HFF-Myc (cell line): Measurements from ENCODE around the gene ZNF524.
A peak's percentile ranks its signal among the peaks of the same experiment; 100 is the strongest.

ENCODE experiments used
- DNase-seq: peaks from one replicate; pipeline ENCODE4 v3.0.0-alpha.2; 2011; ENCODE audit warnings: low read depth; ENCODE audit errors: extremely low read depth
- H3K4me3 ChIP-seq: replicated peaks from 2 replicates; pipeline ENCODE4 v1.5.1; 2011; ENCODE audit warnings: low read depth, mild to moderate bottlenecking, control low read depth, low read length
- CTCF ChIP-seq: IDR thresholded peaks from 2 replicates; pipeline ENCODE4 v1.5.1; 2012; ENCODE audit warnings: mild to moderate bottlenecking, low read depth, low read length, control low read depth; ENCODE audit errors: missing control alignments

ZNF524 gene

GRCh38 chr19:55641426-55642152 lies 41.5 kb downstream of the ZNF524 start:
- no peak for DNase-seq

GRCh38 chr19:55642153-55643002 lies 42.3 kb downstream of the ZNF524 start:
- no peak for DNase-seq
- TF ChIP-seq CTCF, result no peak
- H3K4me3 ChIP-seq, result peak overlapping the region; percentile 87

More at GRCh38 chr19:55641426-55642152, 41.5 kb downstream of the ZNF524 start:
- H3K4me3 ChIP-seq, result peak overlapping the region; percentile 87
- no peak for TF ChIP-seq CTCF

- TF ChIP-seq CTCF, result no peak
- peak; percentile 42 for DNase-seq
- peak within 1 kb of the TSS; percentile 87 for H3K4me3 ChIP-seq
Observed at GRCh38 chr19:55643003-55643886, 43.2 kb downstream of the ZNF524 start, which contains the start of gene ZNF581. Gene ZNF581 (plus strand): TSS chr19:55643649. CDS start chr19:55644572, 923 bp downstream.

DNA sequence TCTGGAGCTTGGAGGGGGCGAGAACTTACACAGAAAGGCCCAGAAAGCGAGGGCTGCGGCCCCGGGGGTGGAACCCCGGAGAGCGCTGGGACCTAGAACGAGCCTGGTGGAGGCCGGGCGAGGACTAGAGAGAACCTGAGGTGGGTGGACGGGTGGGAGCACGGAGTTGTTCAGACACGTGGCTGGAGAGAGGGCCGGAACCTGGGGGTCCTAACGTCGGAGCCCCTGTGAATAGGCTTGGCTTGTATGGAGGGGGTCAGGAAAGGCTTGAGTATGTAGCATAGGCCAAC lies 43.7 kb downstream of the ZNF524 start:
- no peak for DNase-seq
- peak overlapping the region; percentile 87 for H3K4me3 ChIP-seq
- no peak for TF ChIP-seq CTCF

- DNase-seq, result no peak
- H3K4me3 ChIP-seq, result peak overlapping the region; percentile 87
- no peak for TF ChIP-seq CTCF
Observed at GRCh38 chr19:55644191-55644833, 44.2 kb downstream of the ZNF524 start.
